K562 (cell line): ENCODE measurements around the gene TAS2R13. TPM values are rescaled to one million over a fixed set of nuclear protein-coding genes. Genes with fewer than 3 reads are reported as not detected.

ENCODE experiments used
- ATAC-seq: fragments of 200-7000 bp; cut with Tn5 transposase; 3 replicates; pipeline ENCODE4 v1.9.1; 2020; ENCODE audit warnings: moderate library complexity
- BruUV-seq: library from RNA; stranded (reverse); fragments of 400-500 nt; replicated peaks from 2 replicates; lab custom pipeline; 2021; lab: Mats Ljungman, UMichigan
- CTCF ChIA-PET: fragments of 300-600 bp; formaldehyde crosslinking; extraction: SDS; loops from one replicate; lab custom pipeline; 2021; ENCODE audit warnings: low intra/inter-chr PET ratio; lab: Yijun Ruan, JAX
- POLR2A ChIA-PET: fragments of 300-600, 350-650 bp; sonication (Branson Sonifier 250); formaldehyde crosslinking; extraction: SDS; loops from one replicate; lab custom pipeline; 2021; ENCODE audit warnings: antibody characterized with exemption, inconsistent platforms; lab: Yijun Ruan, JAX
- DNase-seq, 4 experiments: peaks; one replicate each; pipeline versions ENCODE4 v3.0.0 to v3.0.0-alpha.2; 2011 to 2018; ENCODE audit warnings: low spot score in 3 of 4, mixed read lengths in 3 of 4; ENCODE audit errors: extremely low read depth in 1 of 4
- FAIRE-seq: peaks from 2 replicates; lab custom pipeline; 2011; peaks lifted over from hg19 to GRCh38; lab: Jason Lieb, UNC
- H2AFZ ChIP-seq: 2 replicates; pipeline ENCODE4 v1.6.0; 2011; ENCODE audit warnings: low read depth, low read length, control low read depth, inconsistent platforms
- H3K27ac ChIP-seq: fragments of 200-600 bp; 3 replicates; pipeline ENCODE4 v1.8.0; 2011; ENCODE audit warnings: low read depth, mild to moderate bottlenecking, control low read depth, inconsistent platforms, low read length, moderate library complexity, mixed read lengths; ENCODE audit errors: extremely low read depth
- H3K27me3 ChIP-seq, 2 experiments: fragments of 300-600 bp in 1 of 2; 2 replicates in 1 of 2; 3 replicates in 1 of 2; pipeline versions ENCODE4 v1.6.0 to v1.8.0; 2011; ENCODE audit warnings: inconsistent platforms in 2 of 2, low read length in 2 of 2, mild to moderate bottlenecking in 1 of 2, mixed read lengths in 1 of 2, moderate library complexity in 1 of 2; ENCODE audit not compliant: control insufficient read depth in 2 of 2, insufficient read depth in 2 of 2
- H3K36me3 ChIP-seq: fragments of 300-600 bp; 3 replicates; pipeline ENCODE4 v1.8.0; 2011; ENCODE audit warnings: mild to moderate bottlenecking, low read length, inconsistent platforms; ENCODE audit not compliant: control insufficient read depth, insufficient read depth
- H3K4me1 ChIP-seq, 2 experiments: fragments of 200-600 bp in 1 of 2; replicated peaks in 1 of 2; 2 replicates in 1 of 2; 3 replicates in 1 of 2; pipeline versions ENCODE4 v1.5.1 to v1.8.0; 2011; ENCODE audit warnings: inconsistent platforms in 2 of 2, low read length in 2 of 2, mild to moderate bottlenecking in 1 of 2, mixed read lengths in 1 of 2, moderate library complexity in 1 of 2; ENCODE audit not compliant: control insufficient read depth in 2 of 2, insufficient read depth in 2 of 2
- H3K4me2 ChIP-seq: 2 replicates; pipeline ENCODE4 v1.6.1; 2011; ENCODE audit warnings: low read length, control low read depth, inconsistent platforms, mixed read lengths; ENCODE audit not compliant: insufficient read depth
- H3K4me3 ChIP-seq: fragments of 200-600 bp; sonication (generic), shearing (Covaris generic); 2 replicates; pipeline ENCODE4 v1.5.1; 2016; ENCODE audit warnings: control low read depth, inconsistent platforms
- H3K79me2 ChIP-seq: fragments of 200-600 bp; 3 replicates; pipeline ENCODE4 v1.8.0; 2011; ENCODE audit warnings: low read length, inconsistent platforms; ENCODE audit not compliant: control insufficient read depth, insufficient read depth
- H3K9ac ChIP-seq, 2 experiments: 2 replicates each; pipeline versions ENCODE4 v1.6.0 to v1.6.1; 2011; ENCODE audit warnings: low read depth in 2 of 2, low read length in 2 of 2, control low read depth in 1 of 2, inconsistent platforms in 1 of 2, mild to moderate bottlenecking in 1 of 2, mixed read lengths in 1 of 2; ENCODE audit not compliant: insufficient read depth in 1 of 2
- H3K9me1 ChIP-seq: one replicate; pipeline ENCODE4 v1.6.0; 2011; ENCODE audit warnings: inconsistent platforms, mild to moderate bottlenecking, low read length, moderate library complexity; ENCODE audit not compliant: control insufficient read depth, insufficient read depth
- H3K9me3 ChIP-seq: replicated peaks from 2 replicates; pipeline ENCODE4 v1.5.1; 2011; ENCODE audit warnings: low read depth, low read length, inconsistent platforms; ENCODE audit not compliant: control insufficient read depth, insufficient read depth
- H4K20me1 ChIP-seq: replicated peaks from 2 replicates; pipeline ENCODE4 v1.6.1; 2011; ENCODE audit warnings: low read length, inconsistent platforms, mixed read lengths; ENCODE audit not compliant: control insufficient read depth, insufficient read depth
- ATF7 ChIP-seq: fragments of 450-650 bp; IDR thresholded peaks from 2 replicates; pipeline ENCODE4 v1.7.1; 2014; ENCODE audit warnings: mild to moderate bottlenecking, moderate library complexity
- CBX3 ChIP-seq, 2 experiments: IDR thresholded peaks; 1 replicate in 1 of 2; 2 replicates in 1 of 2; pipeline ENCODE4 v1.6.1; 2012; ENCODE audit warnings: inconsistent platforms in 2 of 2, low read length in 2 of 2, borderline replicate concordance in 1 of 2, control low read depth in 1 of 2
- CBX8 ChIP-seq: fragments of 200-600 bp; sonication (generic); IDR thresholded peaks from 2 replicates; pipeline ENCODE4 v1.6.1; 2012; ENCODE audit warnings: borderline replicate concordance, mixed run types, low read depth, mild to moderate bottlenecking, moderate library complexity, mixed read lengths, low read length, control low read depth, inconsistent platforms; ENCODE audit not compliant: poor library complexity, severe bottlenecking; ENCODE audit errors: extremely low read depth
- CHD4 ChIP-seq: fragments of 200-600 bp; sonication (generic); IDR thresholded peaks from 3 replicates; pipeline ENCODE4 v1.6.1; 2012; ENCODE audit warnings: low read depth, mild to moderate bottlenecking, mixed read lengths, low read length, inconsistent platforms; ENCODE audit not compliant: insufficient read depth, insufficient replicate concordance, poor library complexity, severe bottlenecking
- NFXL1 ChIP-seq: fragments of 450-650 bp; formaldehyde crosslinking; IDR thresholded peaks from 2 replicates; pipeline ENCODE4 v1.4.0; 2021; ENCODE audit warnings: mild to moderate bottlenecking
- NR3C1 ChIP-seq: sonication (generic); formaldehyde crosslinking; IDR thresholded peaks from 2 replicates; pipeline ENCODE4 v1.8.1; 2022; ENCODE audit warnings: missing genetic modification reagents
- POLR2AphosphoS5 ChIP-seq: IDR thresholded peaks from 2 replicates; pipeline ENCODE4 v1.6.1; 2011; ENCODE audit warnings: mild to moderate bottlenecking, low read depth, low read length, moderate library complexity; ENCODE audit not compliant: control insufficient read depth, insufficient read depth
- PTRF ChIP-seq: fragments of 450-650 bp; IDR thresholded peaks from 2 replicates; pipeline ENCODE4 v1.6.1; 2016; ENCODE audit warnings: mild to moderate bottlenecking, missing genetic modification characterization, missing compliant biosample characterization
- THAP7 ChIP-seq: fragments of 250-450 bp; sonication (Bioruptor Pico); IDR thresholded peaks from 2 replicates; pipeline ENCODE4 v1.5.0; 2021
- U2AF2 ChIP-seq: fragments of 200-400 bp; formaldehyde crosslinking; optimal IDR thresholded peaks from 2 replicates; pipeline ENCODE3; 2017; ENCODE audit warnings: low read depth, mild to moderate bottlenecking, low read length
- ZBTB5 ChIP-seq: fragments of 450-650 bp; IDR thresholded peaks from 2 replicates; pipeline ENCODE4 v1.6.1; 2017; ENCODE audit warnings: antibody characterized with exemption
- ZKSCAN3 ChIP-seq: fragments of 250-450 bp; sonication (Bioruptor Pico); IDR thresholded peaks from 2 replicates; pipeline ENCODE4 v1.4.0; 2020
- ZNF584 ChIP-seq: fragments of 200-800 bp; sonication (Bioruptor generic); IDR thresholded peaks from 2 replicates; pipeline ENCODE4 v1.6.1; 2016; ENCODE audit warnings: low read depth, mild to moderate bottlenecking, missing genetic modification characterization, missing compliant biosample characterization
- in situ Hi-C: fragments of 300-500 bp; cut with MboI; formaldehyde crosslinking; loops from 4 replicates; pipeline ENCODE4 v1.15.0; 2018; ENCODE audit warnings: inconsistent platforms, mixed read lengths
- intact Hi-C: fragments of 100-400 bp; cut with micrococcal nuclease; formaldehyde crosslinking; loops from 2 replicates; pipeline ENCODE4 v1.14.2; 2022
- polyA plus RNA-seq, 8 experiments: library from polyadenylated mRNA; depleted of rRNA in 4 of 8; stranded (reverse) in 5 of 8; unstranded in 3 of 8; fragments of >200 nt; fragmentation: Nextera tagmentation in 2 of 8; fragmentation: Illumina TruSeq in 1 of 8; extraction: Ambion mirVana in 2 of 8; extraction: Trizol in 1 of 8; gene quantifications; 2 replicates each; pipeline versions ENCODE4 v1.2.1 to v1.2.3, GENCODE V29; 2011 to 2014; ENCODE audit warnings: inconsistent platforms in 1 of 8, missing spikeins in 1 of 8
- total RNA-seq, 7 experiments: library from RNA; depleted of rRNA in 6 of 7; stranded (reverse); fragments of >200 nt in 6 of 7; fragmentation: Illumina TruSeq in 2 of 7; extraction: Trizol in 2 of 7; gene quantifications; 2 replicates each; pipeline versions ENCODE4 v1.2.1 to v1.2.3, GENCODE V29; 2011 to 2021; ENCODE audit warnings: low replicate concordance in 1 of 7

The TAS2R13 gene
- total and polyA plus RNA-seq, 9 of the 15 experiments (the other 6 are each of a cell fraction or from before 2014, with no cell fraction given), result 0.07 to 1.4 (median 0.52) TPM; not detected in 3

GRCh38 chr12:10941369-10941768 lies 32.0 kb upstream of the TAS2R13 start:
- H3K27ac ChIP-seq, result no peak overlapping the region
- no peaks in the 10 kb centered on the region for H3K9me1 ChIP-seq
- CTCF ChIA-PET, result no interaction called here
- POLR2A ChIA-PET, result no interaction called here
- H3K79me2 ChIP-seq, result no peaks in the 10 kb centered on the region
- H3K9me3 ChIP-seq, result no peaks in the 10 kb centered on the region
- H3K27me3 ChIP-seq, result no peaks in the 10 kb centered on the region
- no peak overlapping the region for H2AFZ ChIP-seq
- no peak for ATAC-seq
- in situ Hi-C loops, result no loop called here
- no peaks in the 10 kb centered on the region for H3K36me3 ChIP-seq
- no peak for DNase-seq
- H3K4me3 ChIP-seq, result no peak overlapping the region
- intact Hi-C loops, result no loop called here
- peaks cover 0 to 7% of the 10 kb centered on the region in 2 experiments; a peak in 2 of 5 replicates for H3K4me1 ChIP-seq
- no TSS peak for BruUV-seq
- no peak overlapping the region for H3K9ac ChIP-seq
- H3K4me2 ChIP-seq, result no peak overlapping the region
- H4K20me1 ChIP-seq, result no peaks in the 10 kb centered on the region
- FAIRE-seq, result no peak
- no peak for TF ChIP-seq U2AF2
- TF ChIP-seq CHD4, result no peak
- no peak for TF ChIP-seq CBX8
- no peak for TF ChIP-seq PTRF (tag)
- TF ChIP-seq NFXL1, result no peak
- TF ChIP-seq THAP7 (CRISPR knock-in tag), result no peak
- TF ChIP-seq ZKSCAN3 (CRISPR knock-in tag), result no peak
- TF ChIP-seq CBX3 (IDR thresholded peaks at IDR 0.05; ENCODE audit: borderline replicate concordance in 1 of 2, low read length in 2 of 2), result no peak
- no peak for TF ChIP-seq POLR2AphosphoS5
- no peak for TF ChIP-seq ZNF584 (CRISPR knock-in tag)
- TF ChIP-seq NR3C1 (CRISPR knock-in tag), result no peak
- TF ChIP-seq ATF7, result no peak
- TF ChIP-seq ZBTB5, result no peak
